DOHH2 (cell line): ENCODE data around the gene CDK14.

ENCODE experiments used
- EZH2phosphoT487 ChIP-seq: fragments of 200-600 bp; sonication (generic); IDR thresholded peaks from 2 replicates; pipeline ENCODE4 v1.6.1; 2017; ENCODE audit warnings: borderline replicate concordance, mild to moderate bottlenecking, antibody characterized with exemption, low read length, moderate library complexity, mixed read lengths
- TF ChIP-seq, protein P1 (sequence below): fragments of 200-600 bp; sonication (generic); IDR thresholded peaks from one replicate; pipeline ENCODE4 v1.5.1; 2014; ENCODE audit warnings: antibody characterized with exemption, mild to moderate bottlenecking, low read depth, low read length; ENCODE audit not compliant: poor library complexity, severe bottlenecking

DNA sequence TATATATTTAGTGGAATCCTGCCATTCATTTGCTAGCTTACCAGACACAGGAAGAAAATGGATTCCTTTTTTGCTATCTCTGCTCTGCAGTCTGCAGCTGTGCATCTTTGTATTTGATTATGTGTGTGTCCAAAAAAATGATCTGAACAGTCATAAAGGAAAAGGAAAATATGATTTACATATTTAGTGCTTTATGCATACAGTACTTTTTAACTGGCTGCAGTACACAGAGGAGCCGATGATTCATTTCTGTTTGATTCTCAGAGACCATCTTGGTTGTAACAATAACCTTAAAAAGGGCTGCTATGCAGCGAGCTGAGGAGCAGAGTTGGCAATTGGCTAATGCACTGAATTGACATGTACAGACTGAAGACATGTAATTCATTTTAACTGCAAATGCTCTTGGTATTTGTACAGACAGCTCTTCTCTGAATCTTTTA, 516.8 kb downstream of the CDK14 start:
- TF ChIP-seq, protein P1, sequence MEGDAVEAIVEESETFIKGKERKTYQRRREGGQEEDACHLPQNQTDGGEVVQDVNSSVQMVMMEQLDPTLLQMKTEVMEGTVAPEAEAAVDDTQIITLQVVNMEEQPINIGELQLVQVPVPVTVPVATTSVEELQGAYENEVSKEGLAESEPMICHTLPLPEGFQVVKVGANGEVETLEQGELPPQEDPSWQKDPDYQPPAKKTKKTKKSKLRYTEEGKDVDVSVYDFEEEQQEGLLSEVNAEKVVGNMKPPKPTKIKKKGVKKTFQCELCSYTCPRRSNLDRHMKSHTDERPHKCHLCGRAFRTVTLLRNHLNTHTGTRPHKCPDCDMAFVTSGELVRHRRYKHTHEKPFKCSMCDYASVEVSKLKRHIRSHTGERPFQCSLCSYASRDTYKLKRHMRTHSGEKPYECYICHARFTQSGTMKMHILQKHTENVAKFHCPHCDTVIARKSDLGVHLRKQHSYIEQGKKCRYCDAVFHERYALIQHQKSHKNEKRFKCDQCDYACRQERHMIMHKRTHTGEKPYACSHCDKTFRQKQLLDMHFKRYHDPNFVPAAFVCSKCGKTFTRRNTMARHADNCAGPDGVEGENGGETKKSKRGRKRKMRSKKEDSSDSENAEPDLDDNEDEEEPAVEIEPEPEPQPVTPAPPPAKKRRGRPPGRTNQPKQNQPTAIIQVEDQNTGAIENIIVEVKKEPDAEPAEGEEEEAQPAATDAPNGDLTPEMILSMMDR = no peak
- TF ChIP-seq EZH2phosphoT487 = no peak
